ENCODE measurements around the gene ATP2C2.

GRCh38 chr16:84459533-84459894, 91.2 kb downstream of the ATP2C2 start:
- TF ChIP-seq, protein P1, sequence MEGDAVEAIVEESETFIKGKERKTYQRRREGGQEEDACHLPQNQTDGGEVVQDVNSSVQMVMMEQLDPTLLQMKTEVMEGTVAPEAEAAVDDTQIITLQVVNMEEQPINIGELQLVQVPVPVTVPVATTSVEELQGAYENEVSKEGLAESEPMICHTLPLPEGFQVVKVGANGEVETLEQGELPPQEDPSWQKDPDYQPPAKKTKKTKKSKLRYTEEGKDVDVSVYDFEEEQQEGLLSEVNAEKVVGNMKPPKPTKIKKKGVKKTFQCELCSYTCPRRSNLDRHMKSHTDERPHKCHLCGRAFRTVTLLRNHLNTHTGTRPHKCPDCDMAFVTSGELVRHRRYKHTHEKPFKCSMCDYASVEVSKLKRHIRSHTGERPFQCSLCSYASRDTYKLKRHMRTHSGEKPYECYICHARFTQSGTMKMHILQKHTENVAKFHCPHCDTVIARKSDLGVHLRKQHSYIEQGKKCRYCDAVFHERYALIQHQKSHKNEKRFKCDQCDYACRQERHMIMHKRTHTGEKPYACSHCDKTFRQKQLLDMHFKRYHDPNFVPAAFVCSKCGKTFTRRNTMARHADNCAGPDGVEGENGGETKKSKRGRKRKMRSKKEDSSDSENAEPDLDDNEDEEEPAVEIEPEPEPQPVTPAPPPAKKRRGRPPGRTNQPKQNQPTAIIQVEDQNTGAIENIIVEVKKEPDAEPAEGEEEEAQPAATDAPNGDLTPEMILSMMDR (conservative IDR thresholded peaks at IDR 0.05; ENCODE audit: low read depth, low read length), result no peak
- TF ChIP-seq EZH2 (IDR thresholded peaks at IDR 0.05; ENCODE audit: low read length, unreplicated experiment), result no peak
- no peak for TF ChIP-seq EZH2phosphoT487 (IDR thresholded peaks at IDR 0.05; ENCODE audit: borderline replicate concordance, low read length)
